HepG2 (cell line): Measurements from ENCODE around the gene MCRIP2. TPM values are rescaled to one million over a fixed set of nuclear protein-coding genes. Genes with fewer than 3 reads are reported as not detected.

Experiments
- EZH2 ChIP-seq: conservative IDR thresholded peaks from 2 replicates; pipeline ENCODE4 v1.6.1; 2012; ENCODE audit warnings: mild to moderate bottlenecking, low read depth, low read length, moderate library complexity
- HDAC1 ChIP-seq: sonication (generic); formaldehyde crosslinking; IDR thresholded peaks from 2 replicates; pipeline ENCODE4 v1.5.1; 2020; ENCODE audit warnings: mild to moderate bottlenecking, missing genetic modification reagents
- HHEX ChIP-seq: IDR thresholded peaks from 2 replicates; pipeline ENCODE4 v1.6.1; 2016; ENCODE audit warnings: control low read depth
- MED1 ChIP-seq: sonication (generic); formaldehyde crosslinking; IDR thresholded peaks from 2 replicates; pipeline ENCODE4 v1.4.0; 2020; ENCODE audit warnings: missing genetic modification reagents
- RARA ChIP-seq: IDR thresholded peaks from 2 replicates; pipeline ENCODE4 v1.6.1; 2016; ENCODE audit warnings: missing genetic modification reagents, missing compliant biosample characterization
- REL ChIP-seq: sonication (generic); formaldehyde crosslinking; conservative IDR thresholded peaks from 2 replicates; pipeline ENCODE4 v1.8.0; 2022; ENCODE audit warnings: mild to moderate bottlenecking, missing genetic modification reagents, moderate library complexity
- RXRA ChIP-seq: sonication (generic); formaldehyde crosslinking; IDR thresholded peaks from 2 replicates; pipeline ENCODE4 v1.5.1; 2020; ENCODE audit warnings: missing genetic modification reagents
- RXRB ChIP-seq: IDR thresholded peaks from 2 replicates; pipeline ENCODE4 v1.6.1; 2016; ENCODE audit warnings: borderline replicate concordance, missing genetic modification reagents, missing compliant biosample characterization
- SALL1 ChIP-seq: sonication (generic); formaldehyde crosslinking; IDR thresholded peaks from 2 replicates; pipeline ENCODE4 v1.8.0; 2022; ENCODE audit warnings: mild to moderate bottlenecking, missing genetic modification reagents
- SMC3 ChIP-seq: IDR thresholded peaks from 2 replicates; pipeline ENCODE4 v1.6.1; 2011; ENCODE audit warnings: low read length, improper control_type of control experiment
- ZNF263 ChIP-seq: sonication (generic); formaldehyde crosslinking; IDR thresholded peaks from 2 replicates; pipeline ENCODE4 v1.4.0; 2020; ENCODE audit warnings: missing genetic modification reagents
- polyA plus RNA-seq, 8 experiments: library from polyadenylated mRNA; depleted of rRNA in 3 of 8; stranded (reverse) in 7 of 8; unstranded in 1 of 8; fragments of >200 nt; fragmentation: Illumina TruSeq in 4 of 8; extraction: Trizol in 4 of 8; gene quantifications; 2 replicates each; pipeline versions ENCODE4 v1.2.1 to v1.2.3, GENCODE V29; 2011 to 2016; ENCODE audit warnings: low read depth in 4 of 8, missing spikeins in 1 of 8, mixed read lengths in 1 of 8; ENCODE audit not compliant: insufficient read depth in 1 of 8
- total RNA-seq, 5 experiments: library from RNA; depleted of rRNA; stranded (reverse); fragments of >200 nt; fragmentation: Illumina TruSeq; extraction: Trizol; gene quantifications; 2 replicates each; pipeline ENCODE4 v1.2.3, GENCODE V29; 2016; ENCODE audit warnings: low read depth in 1 of 5
- TF ChIP-seq, protein P1 (sequence below): sonication (generic); formaldehyde crosslinking; IDR thresholded peaks from 2 replicates; pipeline ENCODE4 v1.4.0; 2020; ENCODE audit warnings: missing genetic modification reagents
- TF ChIP-seq, protein P2 (sequence below): sonication (generic); formaldehyde crosslinking; IDR thresholded peaks from 2 replicates; pipeline ENCODE4 v1.4.0; 2020; ENCODE audit warnings: missing genetic modification reagents
- TF ChIP-seq, protein P3 (sequence below): sonication (generic); formaldehyde crosslinking; IDR thresholded peaks from 2 replicates; pipeline ENCODE4 v1.4.0; 2020; ENCODE audit warnings: missing genetic modification reagents
- TF ChIP-seq, protein P4 (sequence below): sonication (generic); formaldehyde crosslinking; IDR thresholded peaks from 2 replicates; pipeline ENCODE4 v1.4.0; 2020; ENCODE audit warnings: missing genetic modification reagents, borderline replicate concordance
- TF ChIP-seq, protein P5 (sequence below): sonication (generic); formaldehyde crosslinking; IDR thresholded peaks from 2 replicates; pipeline ENCODE4 v1.4.0; 2020; ENCODE audit warnings: missing genetic modification reagents, mild to moderate bottlenecking, borderline replicate concordance
- TF ChIP-seq, protein P6 (sequence below): sonication (generic); formaldehyde crosslinking; IDR thresholded peaks from 2 replicates; pipeline ENCODE4 v1.5.1; 2020; ENCODE audit warnings: mild to moderate bottlenecking, missing genetic modification reagents, moderate library complexity

Gene MCRIP2
- total and polyA plus RNA-seq, 2 of the 13 experiments (the other 11 are each of a cell fraction or from before 2014, with no cell fraction given) = 39.6 to 76.7 TPM

DNA sequence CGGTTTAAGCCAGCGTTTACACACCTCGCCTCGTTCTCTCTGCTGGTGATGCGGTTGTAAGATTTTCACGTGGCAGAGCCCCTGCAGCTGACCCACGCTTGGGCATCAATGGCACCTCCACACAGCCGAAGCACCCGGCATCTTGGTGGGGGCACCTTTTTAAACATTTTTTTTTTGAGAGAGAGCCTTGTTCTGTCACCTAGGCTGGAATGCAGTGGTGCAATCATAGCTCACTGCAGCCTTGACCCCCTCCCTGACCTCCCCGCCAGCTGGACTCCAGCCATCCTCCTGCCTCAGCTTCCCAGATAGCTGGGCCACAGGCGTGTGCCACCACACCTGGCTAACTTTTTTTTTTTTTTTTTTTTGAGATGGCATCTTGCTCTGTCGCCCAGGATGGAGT is 12.4 kb downstream of the MCRIP2 start (continued):
- TF ChIP-seq, protein P1, sequence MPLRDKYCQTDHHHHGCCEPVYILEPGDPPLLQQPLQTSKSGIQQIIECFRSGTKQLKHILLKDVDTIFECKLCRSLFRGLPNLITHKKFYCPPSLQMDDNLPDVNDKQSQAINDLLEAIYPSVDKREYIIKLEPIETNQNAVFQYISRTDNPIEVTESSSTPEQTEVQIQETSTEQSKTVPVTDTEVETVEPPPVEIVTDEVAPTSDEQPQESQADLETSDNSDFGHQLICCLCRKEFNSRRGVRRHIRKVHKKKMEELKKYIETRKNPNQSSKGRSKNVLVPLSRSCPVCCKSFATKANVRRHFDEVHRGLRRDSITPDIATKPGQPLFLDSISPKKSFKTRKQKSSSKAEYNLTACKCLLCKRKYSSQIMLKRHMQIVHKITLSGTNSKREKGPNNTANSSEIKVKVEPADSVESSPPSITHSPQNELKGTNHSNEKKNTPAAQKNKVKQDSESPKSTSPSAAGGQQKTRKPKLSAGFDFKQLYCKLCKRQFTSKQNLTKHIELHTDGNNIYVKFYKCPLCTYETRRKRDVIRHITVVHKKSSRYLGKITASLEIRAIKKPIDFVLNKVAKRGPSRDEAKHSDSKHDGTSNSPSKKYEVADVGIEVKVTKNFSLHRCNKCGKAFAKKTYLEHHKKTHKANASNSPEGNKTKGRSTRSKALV (CRISPR knock-in tag) = 0 out of 2 replicates have a peak, but pooled peaks have one; percentile 31
- peak; percentile 88 for TF ChIP-seq RARA (CRISPR knock-in tag)
- TF ChIP-seq, protein P2, sequence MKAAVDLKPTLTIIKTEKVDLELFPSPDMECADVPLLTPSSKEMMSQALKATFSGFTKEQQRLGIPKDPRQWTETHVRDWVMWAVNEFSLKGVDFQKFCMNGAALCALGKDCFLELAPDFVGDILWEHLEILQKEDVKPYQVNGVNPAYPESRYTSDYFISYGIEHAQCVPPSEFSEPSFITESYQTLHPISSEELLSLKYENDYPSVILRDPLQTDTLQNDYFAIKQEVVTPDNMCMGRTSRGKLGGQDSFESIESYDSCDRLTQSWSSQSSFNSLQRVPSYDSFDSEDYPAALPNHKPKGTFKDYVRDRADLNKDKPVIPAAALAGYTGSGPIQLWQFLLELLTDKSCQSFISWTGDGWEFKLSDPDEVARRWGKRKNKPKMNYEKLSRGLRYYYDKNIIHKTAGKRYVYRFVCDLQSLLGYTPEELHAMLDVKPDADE (CRISPR knock-in tag) = no peak
- TF ChIP-seq, protein P3, sequence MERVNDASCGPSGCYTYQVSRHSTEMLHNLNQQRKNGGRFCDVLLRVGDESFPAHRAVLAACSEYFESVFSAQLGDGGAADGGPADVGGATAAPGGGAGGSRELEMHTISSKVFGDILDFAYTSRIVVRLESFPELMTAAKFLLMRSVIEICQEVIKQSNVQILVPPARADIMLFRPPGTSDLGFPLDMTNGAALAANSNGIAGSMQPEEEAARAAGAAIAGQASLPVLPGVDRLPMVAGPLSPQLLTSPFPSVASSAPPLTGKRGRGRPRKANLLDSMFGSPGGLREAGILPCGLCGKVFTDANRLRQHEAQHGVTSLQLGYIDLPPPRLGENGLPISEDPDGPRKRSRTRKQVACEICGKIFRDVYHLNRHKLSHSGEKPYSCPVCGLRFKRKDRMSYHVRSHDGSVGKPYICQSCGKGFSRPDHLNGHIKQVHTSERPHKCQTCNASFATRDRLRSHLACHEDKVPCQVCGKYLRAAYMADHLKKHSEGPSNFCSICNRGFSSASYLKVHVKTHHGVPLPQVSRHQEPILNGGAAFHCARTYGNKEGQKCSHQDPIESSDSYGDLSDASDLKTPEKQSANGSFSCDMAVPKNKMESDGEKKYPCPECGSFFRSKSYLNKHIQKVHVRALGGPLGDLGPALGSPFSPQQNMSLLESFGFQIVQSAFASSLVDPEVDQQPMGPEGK (CRISPR knock-in tag) = peak; percentile 80
- TF ChIP-seq RXRA (CRISPR knock-in tag) = peak; percentile 60; the same call in 1 of the 2 replicates
- no peak for TF ChIP-seq REL (CRISPR knock-in tag)
- TF ChIP-seq, protein P4, sequence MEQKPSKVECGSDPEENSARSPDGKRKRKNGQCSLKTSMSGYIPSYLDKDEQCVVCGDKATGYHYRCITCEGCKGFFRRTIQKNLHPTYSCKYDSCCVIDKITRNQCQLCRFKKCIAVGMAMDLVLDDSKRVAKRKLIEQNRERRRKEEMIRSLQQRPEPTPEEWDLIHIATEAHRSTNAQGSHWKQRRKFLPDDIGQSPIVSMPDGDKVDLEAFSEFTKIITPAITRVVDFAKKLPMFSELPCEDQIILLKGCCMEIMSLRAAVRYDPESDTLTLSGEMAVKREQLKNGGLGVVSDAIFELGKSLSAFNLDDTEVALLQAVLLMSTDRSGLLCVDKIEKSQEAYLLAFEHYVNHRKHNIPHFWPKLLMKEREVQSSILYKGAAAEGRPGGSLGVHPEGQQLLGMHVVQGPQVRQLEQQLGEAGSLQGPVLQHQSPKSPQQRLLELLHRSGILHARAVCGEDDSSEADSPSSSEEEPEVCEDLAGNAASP (CRISPR knock-in tag) = 0 out of 2 replicates have a peak, but pooled peaks have one; percentile 29
- TF ChIP-seq, protein P5, sequence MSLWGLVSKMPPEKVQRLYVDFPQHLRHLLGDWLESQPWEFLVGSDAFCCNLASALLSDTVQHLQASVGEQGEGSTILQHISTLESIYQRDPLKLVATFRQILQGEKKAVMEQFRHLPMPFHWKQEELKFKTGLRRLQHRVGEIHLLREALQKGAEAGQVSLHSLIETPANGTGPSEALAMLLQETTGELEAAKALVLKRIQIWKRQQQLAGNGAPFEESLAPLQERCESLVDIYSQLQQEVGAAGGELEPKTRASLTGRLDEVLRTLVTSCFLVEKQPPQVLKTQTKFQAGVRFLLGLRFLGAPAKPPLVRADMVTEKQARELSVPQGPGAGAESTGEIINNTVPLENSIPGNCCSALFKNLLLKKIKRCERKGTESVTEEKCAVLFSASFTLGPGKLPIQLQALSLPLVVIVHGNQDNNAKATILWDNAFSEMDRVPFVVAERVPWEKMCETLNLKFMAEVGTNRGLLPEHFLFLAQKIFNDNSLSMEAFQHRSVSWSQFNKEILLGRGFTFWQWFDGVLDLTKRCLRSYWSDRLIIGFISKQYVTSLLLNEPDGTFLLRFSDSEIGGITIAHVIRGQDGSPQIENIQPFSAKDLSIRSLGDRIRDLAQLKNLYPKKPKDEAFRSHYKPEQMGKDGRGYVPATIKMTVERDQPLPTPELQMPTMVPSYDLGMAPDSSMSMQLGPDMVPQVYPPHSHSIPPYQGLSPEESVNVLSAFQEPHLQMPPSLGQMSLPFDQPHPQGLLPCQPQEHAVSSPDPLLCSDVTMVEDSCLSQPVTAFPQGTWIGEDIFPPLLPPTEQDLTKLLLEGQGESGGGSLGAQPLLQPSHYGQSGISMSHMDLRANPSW (CRISPR knock-in tag) = no peak
- TF ChIP-seq HHEX (CRISPR knock-in tag) = no peak
- TF ChIP-seq SMC3 = no peak
- TF ChIP-seq EZH2 = no peak
- 0 out of 2 replicates have a peak, but pooled peaks have one; percentile 48 for TF ChIP-seq RXRB
- TF ChIP-seq MED1 (CRISPR knock-in tag) = peak; percentile 44
- peak; percentile 20; the same call in 1 of the 2 replicates for TF ChIP-seq HDAC1 (CRISPR knock-in tag)
- TF ChIP-seq ZNF263 (CRISPR knock-in tag) = no peak
- TF ChIP-seq, protein P6, sequence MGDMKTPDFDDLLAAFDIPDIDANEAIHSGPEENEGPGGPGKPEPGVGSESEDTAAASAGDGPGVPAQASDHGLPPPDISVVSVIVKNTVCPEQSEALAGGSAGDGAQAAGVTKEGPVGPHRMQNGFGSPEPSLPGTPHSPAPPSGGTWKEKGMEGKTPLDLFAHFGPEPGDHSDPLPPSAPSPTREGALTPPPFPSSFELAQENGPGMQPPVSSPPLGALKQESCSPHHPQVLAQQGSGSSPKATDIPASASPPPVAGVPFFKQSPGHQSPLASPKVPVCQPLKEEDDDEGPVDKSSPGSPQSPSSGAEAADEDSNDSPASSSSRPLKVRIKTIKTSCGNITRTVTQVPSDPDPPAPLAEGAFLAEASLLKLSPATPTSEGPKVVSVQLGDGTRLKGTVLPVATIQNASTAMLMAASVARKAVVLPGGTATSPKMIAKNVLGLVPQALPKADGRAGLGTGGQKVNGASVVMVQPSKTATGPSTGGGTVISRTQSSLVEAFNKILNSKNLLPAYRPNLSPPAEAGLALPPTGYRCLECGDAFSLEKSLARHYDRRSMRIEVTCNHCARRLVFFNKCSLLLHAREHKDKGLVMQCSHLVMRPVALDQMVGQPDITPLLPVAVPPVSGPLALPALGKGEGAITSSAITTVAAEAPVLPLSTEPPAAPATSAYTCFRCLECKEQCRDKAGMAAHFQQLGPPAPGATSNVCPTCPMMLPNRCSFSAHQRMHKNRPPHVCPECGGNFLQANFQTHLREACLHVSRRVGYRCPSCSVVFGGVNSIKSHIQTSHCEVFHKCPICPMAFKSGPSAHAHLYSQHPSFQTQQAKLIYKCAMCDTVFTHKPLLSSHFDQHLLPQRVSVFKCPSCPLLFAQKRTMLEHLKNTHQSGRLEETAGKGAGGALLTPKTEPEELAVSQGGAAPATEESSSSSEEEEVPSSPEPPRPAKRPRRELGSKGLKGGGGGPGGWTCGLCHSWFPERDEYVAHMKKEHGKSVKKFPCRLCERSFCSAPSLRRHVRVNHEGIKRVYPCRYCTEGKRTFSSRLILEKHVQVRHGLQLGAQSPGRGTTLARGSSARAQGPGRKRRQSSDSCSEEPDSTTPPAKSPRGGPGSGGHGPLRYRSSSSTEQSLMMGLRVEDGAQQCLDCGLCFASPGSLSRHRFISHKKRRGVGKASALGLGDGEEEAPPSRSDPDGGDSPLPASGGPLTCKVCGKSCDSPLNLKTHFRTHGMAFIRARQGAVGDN = peak; percentile 63
- 0 out of 2 replicates have a peak, but pooled peaks have one; percentile 23 for TF ChIP-seq SALL1 (CRISPR knock-in tag)
